Measurements from ENCODE around the gene KDM1A. TPM values are rescaled to one million over a fixed set of nuclear protein-coding genes. Genes with fewer than 3 reads are reported as not detected.

The KDM1A gene
- total RNA-seq, 1 donor from 2014 or later, result 164 TPM

DNA sequence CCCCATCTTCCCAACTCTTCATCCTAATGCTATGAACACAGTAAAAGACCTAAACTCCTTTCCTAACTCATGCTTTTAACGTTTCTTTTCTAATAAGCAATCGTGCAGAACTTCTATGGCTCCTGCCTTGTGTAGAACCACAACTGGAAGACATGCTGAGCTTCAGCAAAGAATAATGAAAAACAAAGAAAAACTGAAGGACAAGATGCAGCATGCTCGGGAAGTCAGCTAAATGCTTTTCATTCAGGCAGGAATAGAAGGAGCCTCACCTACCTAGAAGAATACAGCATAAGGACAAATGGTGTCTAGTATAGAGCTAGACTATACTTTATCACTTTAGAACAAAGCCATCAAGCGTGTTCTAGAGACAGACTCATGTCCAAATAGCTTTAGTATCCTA is 103.5 kb downstream of the KDM1A start:
- no peak for DNase-seq (ENCODE audit: low spot score in 2 of 2, unreplicated experiment in 2 of 2)
- H3K27ac Mint-ChIP-seq, result peak overlapping the region; percentile 54
- no peaks in the 10 kb centered on the region for H3K9me3 Mint-ChIP-seq
- no peaks in the 10 kb centered on the region for H3K27me3 Mint-ChIP-seq (ENCODE audit: low read depth)
- H3K36me3 Mint-ChIP-seq, result no peaks in the 10 kb centered on the region
- H3K4me3 Mint-ChIP-seq, result no peak overlapping the region
- peaks cover 39% of the 10 kb centered on the region for H3K4me1 Mint-ChIP-seq
- TF ChIP-seq, protein P1, sequence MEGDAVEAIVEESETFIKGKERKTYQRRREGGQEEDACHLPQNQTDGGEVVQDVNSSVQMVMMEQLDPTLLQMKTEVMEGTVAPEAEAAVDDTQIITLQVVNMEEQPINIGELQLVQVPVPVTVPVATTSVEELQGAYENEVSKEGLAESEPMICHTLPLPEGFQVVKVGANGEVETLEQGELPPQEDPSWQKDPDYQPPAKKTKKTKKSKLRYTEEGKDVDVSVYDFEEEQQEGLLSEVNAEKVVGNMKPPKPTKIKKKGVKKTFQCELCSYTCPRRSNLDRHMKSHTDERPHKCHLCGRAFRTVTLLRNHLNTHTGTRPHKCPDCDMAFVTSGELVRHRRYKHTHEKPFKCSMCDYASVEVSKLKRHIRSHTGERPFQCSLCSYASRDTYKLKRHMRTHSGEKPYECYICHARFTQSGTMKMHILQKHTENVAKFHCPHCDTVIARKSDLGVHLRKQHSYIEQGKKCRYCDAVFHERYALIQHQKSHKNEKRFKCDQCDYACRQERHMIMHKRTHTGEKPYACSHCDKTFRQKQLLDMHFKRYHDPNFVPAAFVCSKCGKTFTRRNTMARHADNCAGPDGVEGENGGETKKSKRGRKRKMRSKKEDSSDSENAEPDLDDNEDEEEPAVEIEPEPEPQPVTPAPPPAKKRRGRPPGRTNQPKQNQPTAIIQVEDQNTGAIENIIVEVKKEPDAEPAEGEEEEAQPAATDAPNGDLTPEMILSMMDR (IDR thresholded peaks at IDR 0.05; ENCODE audit: unreplicated experiment), result no peak

DNA sequence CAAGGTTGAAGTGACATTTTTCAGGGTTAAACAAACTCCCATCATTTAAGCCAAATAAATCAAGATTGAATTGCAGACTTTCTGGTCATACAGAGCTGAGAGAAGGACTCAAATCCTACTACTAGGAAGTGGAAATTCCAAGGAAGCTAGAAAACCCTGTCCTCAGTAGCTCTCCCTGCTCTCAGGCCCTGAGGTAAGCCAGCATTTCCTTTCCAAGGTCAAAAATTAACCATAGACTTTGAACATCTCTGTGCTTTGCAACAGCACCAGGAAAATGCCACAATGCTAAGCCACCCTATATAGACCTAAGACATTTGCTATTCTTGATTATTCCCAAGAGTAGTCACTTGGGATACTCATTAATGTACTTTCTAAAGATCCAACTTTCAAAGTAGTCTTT is 104.3 kb downstream of the KDM1A start:
- no peaks in the 10 kb centered on the region for H3K9me3 Mint-ChIP-seq
- TF ChIP-seq, protein P1 (IDR thresholded peaks at IDR 0.05; ENCODE audit: unreplicated experiment), result no peak
- H3K27ac Mint-ChIP-seq, result no peak overlapping the region
- H3K27me3 Mint-ChIP-seq (ENCODE audit: low read depth), result no peaks in the 10 kb centered on the region
- H3K4me1 Mint-ChIP-seq, result peaks cover 39% of the 10 kb centered on the region
- H3K4me3 Mint-ChIP-seq, result no peak overlapping the region
- no peaks in the 10 kb centered on the region for H3K36me3 Mint-ChIP-seq
- DNase-seq (ENCODE audit: low spot score in 2 of 2, unreplicated experiment in 2 of 2), result no peak

DNA sequence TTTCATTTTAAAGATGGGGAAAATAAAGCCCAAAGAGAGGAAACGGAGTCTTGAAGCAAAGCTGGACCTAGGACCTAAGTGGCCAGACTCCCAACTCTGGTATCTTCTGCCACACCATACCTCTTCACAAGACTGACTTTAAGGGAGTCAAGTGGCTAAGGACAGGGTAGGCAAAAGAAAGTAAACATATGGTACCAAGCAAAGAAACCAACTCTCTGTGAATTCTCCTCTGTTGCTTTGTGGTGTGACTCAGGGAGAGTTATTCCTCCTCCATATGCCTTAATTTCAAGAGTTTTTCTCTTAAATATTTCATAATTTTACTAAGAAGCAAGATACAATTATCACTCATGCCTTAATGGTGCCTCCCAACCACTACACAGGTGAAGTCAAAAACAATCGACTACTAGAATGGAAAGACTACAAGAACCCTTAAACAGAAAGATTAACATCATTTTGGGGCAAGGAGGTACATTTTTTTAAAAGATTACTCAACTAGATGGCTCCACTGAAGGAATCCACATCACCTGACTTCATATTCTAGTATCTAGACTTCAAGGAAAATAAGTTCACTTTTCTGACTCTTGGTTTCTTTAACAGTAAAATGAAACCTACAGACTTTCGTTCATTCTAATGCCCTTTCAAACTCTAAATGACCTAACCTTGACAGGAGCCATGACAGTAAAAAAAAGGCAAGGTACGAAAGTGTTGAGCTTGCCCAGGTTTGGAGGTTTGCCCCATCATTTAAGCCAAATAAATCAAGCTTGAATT is 105.2 kb downstream of the KDM1A start:
- peaks cover 38% of the 10 kb centered on the region for H3K4me1 Mint-ChIP-seq
- TF ChIP-seq, protein P1 (IDR thresholded peaks at IDR 0.05; ENCODE audit: unreplicated experiment), result no peak
- peak overlapping the region; percentile 47 for H3K27ac Mint-ChIP-seq
- DNase-seq (ENCODE audit: low spot score in 2 of 2, unreplicated experiment in 2 of 2), result no peak
- H3K27me3 Mint-ChIP-seq (ENCODE audit: low read depth), result no peaks in the 10 kb centered on the region
- H3K36me3 Mint-ChIP-seq, result peaks cover under 1% of the 10 kb centered on the region
- H3K4me3 Mint-ChIP-seq, result no peak overlapping the region
- H3K9me3 Mint-ChIP-seq, result no peaks in the 10 kb centered on the region

DNA sequence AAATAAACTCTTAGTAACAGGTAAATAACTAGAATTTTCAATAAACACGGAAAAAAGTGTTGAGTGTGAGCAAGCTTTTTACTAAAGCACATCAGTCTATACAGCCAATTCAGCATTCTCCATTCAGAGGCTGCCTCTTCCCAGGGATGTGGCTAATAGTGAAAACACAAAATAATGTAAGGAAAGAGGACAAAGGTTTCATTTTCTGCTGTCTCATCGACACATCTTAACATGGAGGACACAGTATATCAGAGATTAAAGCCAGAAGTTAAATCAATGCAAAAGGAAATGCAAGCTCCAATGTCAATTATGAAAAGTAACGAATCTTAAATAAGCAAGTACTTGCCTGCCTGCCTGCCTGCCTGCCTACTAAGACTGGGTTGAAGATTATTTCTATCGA is 106.2 kb downstream of the KDM1A start:
- Mint-ChIP-seq H3K36me3 (peaks cover 2% of the 10 kb centered on the region), H3K27ac (no peak overlapping the region), H3K4me1 (peaks cover 39% of the 10 kb centered on the region), H3K27me3 (ENCODE audit: low read depth) (no peaks in the 10 kb centered on the region), H3K4me3 (no peak overlapping the region), H3K9me3 (no peaks in the 10 kb centered on the region)
- TF ChIP-seq, protein P1 (IDR thresholded peaks at IDR 0.05; ENCODE audit: unreplicated experiment), result no peak
- DNase-seq (ENCODE audit: low spot score in 2 of 2, unreplicated experiment in 2 of 2), result no peak

DNA sequence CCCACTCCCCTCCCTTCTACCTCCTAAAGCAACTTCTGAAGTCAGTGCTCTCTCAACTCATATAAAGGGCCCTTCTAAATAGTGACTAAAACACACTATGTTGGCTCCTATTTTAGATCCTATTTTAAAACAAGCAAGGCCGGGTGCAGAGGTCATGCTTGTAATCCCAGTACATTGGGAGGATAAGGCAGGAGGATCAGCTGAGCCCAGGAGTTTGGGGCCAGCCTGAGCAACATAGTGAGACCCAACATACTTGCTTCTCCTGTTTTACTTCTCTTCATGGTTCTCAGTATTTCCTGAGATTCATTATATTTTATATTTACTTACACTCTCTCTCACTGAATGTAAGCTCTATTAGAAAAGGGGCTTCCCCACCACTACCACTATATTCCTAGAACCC is 106.9 kb downstream of the KDM1A start:
- TF ChIP-seq, protein P1 (IDR thresholded peaks at IDR 0.05; ENCODE audit: unreplicated experiment), result no peak
- no peak for DNase-seq (ENCODE audit: low spot score in 2 of 2, unreplicated experiment in 2 of 2)
- Mint-ChIP-seq H3K4me3 (no peak overlapping the region), H3K36me3 (peaks cover 3% of the 10 kb centered on the region), H3K9me3 (no peaks in the 10 kb centered on the region), H3K4me1 (peaks cover 40% of the 10 kb centered on the region), H3K27me3 (ENCODE audit: low read depth) (no peaks in the 10 kb centered on the region), H3K27ac (peak overlapping the region; percentile 31)
